CD4-positive, alpha-beta T cell treated with Interleukin-15 for 4 hours (primary cell): ENCODE measurements around the gene B2M.
"Not testable (repeated sequence)": the region's sequence is repeated elsewhere in the genome, so short reads cannot be mapped to it uniquely, and the experiment has no call there.

Source experiments
- DNase-seq: peaks from one replicate; pipeline ENCODE4 v3.0.0-alpha.2; 2020; ENCODE audit warnings: low spot score

The B2M gene

DNA sequence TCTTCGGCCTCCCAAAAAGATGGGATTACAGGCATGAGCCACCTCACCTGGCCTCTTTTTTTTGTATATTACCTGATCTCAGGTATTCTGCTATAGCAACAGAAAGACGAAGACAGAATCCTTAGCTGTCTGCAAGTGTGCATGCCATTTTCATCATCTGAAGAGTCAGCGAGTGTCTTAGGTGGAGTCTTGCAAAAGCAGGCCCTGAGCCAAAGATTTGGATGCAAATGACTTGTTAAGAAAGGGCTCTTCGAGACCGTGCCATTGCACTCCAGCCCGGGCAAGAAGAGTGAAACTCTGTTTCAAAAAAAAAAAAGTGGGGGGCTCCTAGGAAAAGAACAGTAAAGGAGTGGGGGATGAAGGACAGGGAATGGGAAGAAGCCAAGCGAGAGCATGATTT is 14.8 kb downstream of the B2M start:
- no peak for DNase-seq

DNA sequence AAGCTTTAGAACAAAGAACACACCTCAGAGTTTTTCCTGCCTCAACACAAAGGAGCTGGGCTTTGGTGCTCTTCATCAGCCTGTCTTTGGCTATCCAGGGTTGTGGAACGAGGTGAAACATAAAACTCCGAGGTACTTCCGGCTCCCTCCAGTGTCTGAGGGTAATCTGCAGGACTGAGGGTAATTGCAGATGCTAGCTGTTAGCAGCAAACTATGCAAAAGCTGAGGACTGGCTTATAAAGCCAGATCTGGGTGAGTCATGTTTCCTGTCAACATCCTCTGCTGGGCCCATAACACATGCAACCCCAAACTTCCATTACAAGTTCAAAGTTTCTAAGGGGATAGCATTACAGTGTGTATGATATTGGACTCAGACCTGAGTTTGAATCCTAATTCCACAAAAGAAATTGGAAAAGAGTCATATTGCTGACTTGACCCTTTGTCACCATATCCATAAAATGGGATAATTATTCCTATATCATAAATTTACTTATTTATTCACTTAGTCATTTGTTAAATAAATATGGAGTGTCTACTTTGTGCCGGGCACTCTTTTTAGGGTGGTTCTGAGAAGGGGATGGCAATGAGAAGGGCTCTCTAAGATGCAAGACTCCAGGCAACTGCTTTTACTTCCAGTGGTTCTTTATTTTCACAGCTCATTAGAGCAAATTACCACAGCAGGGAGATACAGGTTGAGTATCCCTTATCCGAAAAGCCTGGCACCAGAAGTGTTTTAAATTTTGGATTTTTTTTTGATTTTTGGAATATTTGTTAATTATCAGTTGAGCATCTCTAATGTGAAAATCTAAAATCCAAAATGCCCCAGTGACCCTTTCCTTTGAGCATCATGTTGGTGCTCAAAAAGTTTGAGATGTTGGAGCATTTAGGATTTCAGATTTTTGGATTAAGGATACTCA is 15.5 kb downstream of the B2M start:
- peak; percentile 91 for DNase-seq

DNA sequence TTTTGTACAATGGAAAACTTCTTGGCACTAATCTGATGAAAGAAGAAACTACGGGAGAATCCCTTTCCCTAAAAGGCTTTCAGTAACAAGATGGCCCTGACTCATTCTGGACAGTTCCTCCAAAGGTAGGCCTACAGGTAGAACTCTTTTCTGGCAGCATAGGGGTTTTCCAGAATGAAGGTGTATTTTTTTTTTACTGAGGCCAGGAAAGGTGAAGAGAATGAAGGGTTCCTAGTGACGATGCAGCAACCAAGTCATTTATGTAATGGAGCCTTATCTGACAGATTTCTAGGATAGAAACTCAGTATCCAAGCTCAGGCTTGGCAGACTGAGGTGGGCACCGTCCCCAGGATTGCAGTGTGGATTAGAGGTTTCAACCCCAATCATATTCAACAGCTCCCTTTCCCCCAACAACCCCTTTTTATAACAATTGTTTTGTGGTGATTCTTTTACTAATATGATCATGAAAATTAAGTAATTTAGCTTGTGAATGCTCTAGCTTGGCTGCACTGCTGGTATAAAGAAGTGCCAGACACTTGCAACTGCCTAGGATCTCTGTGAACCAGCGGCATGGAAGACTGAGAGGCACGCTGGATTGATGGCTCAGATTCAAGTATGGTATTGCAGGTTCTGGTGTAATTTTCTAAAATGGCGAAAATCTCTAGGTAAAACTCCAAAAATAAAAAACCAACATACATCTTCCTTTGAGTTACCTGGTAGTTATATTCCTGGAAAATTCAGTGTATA is 16.3 kb downstream of the B2M start:
- peak; percentile 43 for DNase-seq

DNA sequence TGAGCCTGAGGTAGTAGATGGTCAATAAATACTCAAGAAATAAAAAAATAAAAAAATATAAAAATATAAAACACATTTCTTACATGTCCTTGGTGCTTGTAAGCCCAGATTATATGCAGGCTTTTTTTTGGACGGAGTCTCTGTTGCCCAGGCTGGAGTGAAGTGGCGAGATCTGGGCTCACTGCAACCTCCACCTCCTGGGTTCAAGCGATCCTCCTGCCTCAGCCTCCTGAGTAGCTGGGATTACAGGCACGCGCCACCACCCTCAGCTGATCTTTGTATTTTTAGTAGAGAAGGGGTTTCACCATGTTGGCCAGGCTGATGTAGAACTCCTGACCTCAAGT is 16.9 kb downstream of the B2M start:
- not testable (repeated sequence) for DNase-seq

DNA sequence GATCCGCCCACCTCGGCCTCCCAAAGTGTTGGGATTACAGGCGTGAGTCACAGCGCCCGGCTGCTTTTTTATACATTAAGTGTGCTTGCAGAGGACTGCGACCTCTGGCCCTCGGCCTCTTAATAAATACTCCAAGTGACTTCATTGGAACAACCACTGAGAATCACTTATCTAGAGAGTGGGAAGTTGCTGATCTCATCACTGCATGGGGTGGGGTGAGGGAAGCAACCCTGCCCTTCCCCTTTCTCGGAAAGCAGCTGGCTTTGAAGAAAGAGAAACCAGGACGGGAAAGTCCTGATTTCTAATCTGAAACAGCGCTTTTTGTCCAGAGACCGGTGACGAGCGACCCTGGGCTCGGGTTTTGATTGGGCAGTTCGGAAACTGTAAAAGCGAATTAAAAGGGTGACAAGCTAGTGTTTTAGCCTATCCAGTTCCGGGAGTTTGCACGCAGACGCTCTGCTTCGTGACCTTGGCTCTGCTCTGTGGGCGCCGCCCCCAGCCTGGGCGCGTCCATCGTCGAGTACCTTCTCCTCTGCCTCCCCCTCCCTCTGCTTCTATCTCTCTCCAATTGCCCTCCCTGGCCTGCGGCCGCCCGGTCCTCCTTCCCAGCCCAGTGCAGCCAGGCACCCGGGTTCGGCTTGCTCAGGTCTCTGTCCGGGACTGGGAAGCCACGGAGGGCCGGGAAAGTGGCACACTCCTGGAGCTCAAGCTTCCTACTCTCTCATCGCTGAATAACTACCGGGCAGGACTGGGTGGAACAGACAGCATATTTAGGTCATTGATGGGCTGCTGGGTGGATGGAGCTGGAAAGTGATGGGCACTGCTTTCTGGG is 17.5 kb downstream of the B2M start:
- peak; percentile 99 for DNase-seq

DNA sequence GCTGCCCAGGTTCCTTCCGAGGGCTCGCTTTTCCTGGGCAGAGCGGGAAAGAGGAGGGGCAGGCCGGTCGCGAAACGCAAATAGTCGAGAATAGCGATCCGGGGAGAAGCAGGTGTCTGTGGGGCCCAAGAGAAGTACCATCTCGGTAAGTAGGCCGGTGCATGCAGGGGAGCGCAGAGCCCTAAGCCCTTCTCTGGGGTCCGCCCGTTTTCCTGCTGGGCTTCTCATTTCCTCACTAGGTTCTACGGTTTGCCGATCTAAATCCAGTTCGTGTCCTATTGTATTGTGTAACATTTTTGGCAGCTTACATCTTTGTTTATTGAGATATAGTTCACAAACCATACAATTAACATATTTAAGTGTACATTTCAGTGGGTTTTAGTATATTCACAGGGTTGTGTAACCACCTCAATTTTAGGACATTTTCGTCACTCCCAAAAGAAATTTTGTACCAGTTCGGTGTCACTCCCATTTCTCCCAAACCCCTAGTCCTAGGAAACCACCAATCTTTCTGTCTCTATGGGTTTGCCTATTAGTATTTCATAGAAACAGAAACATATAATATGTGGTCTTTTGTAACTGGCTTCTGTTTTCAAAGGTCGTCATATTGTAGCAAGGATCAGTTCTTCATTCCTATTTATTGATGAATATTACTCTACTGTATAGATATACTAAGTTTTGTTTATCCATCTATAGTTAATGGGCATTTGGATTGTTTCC is 18.3 kb downstream of the B2M start:
- DNase-seq, result peak; percentile 48

DNA sequence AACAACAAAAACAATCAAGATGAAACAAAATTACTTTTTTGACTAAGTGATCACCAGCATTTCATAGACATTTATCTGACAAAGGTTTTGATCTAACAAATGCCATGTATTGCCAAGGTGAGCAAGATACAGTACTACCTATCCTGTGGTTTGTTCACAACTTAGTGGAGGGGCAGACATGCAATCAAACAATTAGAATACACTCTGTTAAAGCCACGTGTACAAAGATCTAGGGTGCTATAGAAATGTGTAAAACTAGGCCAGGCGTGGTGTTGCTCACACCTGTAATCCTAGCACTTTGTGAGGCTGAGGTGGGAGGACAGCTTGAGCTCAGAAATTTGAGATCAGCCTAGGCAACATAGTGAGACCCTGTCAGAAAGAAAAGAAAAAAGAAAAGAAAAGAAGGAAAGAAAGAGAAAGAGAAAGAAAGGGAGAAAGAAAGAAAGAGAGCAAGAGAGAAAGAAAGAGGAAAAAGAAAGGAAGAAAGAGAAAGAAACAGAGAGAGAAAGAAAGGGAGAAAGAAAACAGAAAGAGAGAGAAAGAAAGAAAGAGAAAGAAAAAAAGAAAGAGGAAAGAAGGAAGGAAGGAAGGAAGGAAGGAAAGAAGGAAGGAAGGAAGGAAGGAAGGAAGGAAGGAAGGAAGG is 23.6 kb downstream of the B2M start:
- no peak for DNase-seq

DNA sequence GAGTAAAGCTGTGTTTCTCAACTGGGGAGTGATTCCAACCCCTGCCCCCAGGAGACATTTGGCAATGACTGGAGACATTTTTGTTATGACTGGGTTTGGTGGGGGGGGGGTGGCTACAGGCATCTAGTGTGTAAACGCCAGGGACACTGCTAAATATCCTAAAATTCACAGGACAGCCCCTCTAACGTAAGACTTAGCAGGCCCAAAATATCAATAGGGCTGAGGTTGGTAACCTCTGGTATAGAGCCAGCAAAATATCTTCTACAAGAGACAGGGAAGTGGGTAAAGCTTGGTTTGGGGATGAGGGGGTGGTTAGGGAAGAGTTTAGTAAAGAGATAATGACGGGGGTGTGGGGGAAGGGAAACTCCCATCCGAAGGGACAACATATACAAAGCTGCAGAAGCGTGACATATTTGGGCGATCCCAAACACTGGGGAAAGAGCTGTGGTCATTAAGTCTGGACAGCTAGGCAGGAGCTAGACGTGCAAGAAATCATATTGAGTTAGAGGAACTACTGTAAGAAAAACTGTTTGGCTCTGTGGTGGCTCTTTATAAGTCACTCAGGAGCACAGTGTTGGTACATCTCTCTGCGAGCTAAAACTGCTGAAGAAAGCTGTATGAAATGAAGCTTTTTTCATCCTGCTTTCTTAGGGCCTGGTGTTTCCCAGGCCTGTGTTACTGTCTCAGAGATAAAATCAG is 24.3 kb downstream of the B2M start:
- no peak for DNase-seq

DNA sequence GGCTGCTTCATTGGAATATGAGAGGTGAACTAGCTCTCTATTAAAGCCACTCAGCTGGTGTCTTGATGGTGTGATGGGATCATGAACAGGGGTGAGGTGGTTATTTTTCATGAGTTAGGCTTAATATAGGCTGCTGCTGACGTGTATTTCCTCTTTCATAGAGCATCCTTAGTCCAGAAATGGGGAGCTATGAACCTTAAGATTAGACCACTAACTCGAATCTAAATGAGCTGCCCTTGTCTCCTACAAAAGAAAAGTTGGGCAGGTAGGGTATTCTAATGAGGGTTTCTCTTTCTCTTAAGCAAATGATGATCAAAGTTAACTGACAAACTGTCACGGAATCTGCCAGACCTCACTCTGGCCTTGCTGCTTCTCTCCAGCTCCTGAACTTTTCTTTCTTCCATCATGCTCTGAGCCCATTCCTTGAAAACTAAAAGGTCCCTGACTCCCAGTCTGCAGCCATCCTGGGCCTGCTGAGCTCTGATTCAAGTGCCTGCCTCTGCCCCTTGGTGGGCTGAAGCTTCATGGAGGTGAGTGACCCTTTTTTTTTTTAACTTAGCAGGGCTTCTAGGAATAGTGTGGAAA is 25.0 kb downstream of the B2M start, which contains the start of gene TRIM69:
TSS of gene TRIM69 (plus strand) at position 348 of the 585 bp plus-strand sequence. CDS start at position 525, 177 bp downstream.
- no peak for DNase-seq

DNA sequence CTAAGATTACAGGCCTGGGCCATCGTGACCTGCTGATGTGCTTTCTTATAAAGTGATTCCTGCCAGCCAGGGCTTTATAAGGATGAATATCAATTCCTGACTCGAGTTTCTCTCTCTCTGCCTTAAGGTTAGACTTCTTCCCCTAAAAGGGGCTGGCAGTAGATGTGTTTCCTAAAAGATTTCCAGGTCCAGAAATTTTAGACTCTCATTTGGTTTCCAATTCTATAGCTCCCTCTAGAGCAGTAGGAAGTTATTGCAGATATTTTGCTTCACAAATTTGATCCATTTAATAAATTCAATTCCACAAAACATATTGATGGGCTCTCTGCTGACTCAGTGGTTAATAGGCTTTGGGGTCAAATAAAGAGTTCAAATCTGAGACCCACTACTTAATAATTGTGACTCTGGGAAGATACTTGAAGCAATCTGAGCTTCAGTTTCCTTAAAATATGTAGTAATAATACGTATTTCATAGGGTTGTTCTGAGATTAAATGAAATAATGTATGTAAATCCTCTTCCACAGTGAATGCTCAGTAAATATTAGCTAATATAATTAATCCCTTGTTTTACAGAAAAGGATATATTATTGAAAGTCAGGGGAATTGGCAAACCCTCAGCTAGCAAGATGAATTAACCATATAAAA is 27.1 kb downstream of the B2M start:
- DNase-seq, result peak; percentile 65

DNA sequence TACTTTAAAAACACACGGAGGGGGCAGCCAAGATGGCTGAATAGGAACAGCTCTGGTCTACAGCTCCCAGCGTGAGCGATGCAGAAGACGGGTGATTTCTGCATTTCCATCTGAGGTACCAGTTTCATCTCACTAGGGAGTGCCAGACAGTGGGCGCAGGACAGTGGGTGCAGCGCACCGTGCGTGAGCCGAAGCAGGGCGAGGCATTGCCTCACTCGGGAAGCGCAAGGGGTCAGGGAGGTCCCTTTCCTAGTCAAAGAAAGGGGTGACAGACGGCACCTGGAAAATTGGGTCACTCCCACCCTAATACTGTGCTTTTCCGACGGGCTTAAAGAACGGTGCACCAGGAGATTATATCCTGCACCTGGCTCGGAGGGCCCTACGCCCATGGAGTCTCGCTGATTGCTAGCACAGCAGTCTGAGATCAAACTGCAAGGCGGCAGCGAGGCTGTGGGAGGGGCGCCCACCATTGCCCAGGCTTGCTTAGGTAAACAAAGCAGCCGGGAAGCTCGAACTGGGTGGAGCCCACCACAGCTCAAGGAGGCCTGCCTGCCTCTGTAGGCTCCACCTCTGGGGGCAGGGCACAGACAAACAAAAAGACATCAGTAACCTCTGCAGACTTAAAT is 28.0 kb downstream of the B2M start:
- DNase-seq, result not testable (repeated sequence)

DNA sequence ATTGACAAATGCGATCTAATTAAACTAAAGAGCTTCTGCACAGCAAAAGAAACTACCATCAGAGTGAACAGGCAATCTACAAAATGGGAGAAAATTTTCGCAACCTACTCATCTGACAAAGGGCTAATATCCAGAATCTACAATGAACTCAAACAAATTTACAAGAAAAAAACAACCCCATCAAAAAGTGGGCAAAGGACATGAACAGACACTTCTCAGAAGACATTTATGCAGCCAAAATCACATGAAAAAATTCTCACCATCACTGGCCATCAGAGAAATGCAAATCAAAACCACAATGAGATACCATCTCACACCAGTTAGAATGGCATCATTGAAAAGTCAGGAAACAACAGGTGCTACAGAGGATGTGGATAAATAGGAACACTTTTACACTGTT is 32.1 kb downstream of the B2M start:
- not testable (repeated sequence) for DNase-seq

DNA sequence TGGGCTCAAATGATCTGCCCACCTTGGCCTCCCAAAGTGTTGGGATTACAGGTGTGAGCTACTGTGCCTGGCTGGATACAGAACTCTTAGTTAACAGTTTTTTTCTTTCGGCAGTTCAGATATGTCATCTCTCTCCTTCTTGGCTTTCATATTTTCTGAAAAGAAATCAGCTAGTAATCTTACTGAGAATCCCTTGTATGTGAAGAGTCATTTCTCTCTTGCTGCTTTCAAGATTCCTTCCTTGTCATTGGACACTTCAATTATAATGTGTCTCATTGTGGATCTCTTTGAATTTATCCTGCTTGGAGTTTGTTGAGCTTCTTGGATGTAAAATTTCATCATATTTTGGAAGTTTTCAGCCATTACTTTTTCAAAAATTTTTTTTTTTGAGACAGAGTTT is 42.0 kb downstream of the B2M start:
- DNase-seq, result no peak

DNA sequence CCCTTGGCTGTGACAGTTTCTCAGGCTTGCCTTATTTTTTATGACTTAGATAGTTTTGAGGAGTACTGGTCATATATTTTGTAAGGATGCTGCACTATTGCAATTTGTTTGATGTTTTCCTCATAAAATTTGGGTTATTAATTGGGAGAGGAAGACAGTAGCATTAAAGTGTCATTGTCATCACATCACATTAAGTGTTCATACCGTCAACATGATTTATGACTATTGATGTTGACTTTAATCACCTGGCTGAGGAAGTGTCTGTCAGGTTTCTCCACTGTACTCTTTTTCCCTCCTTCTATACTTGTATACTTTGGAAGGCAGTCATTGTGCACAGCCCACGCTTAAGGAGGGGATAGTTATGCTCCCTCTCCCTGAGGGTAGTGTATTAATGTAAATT is 51.9 kb downstream of the B2M start:
- no peak for DNase-seq

DNA sequence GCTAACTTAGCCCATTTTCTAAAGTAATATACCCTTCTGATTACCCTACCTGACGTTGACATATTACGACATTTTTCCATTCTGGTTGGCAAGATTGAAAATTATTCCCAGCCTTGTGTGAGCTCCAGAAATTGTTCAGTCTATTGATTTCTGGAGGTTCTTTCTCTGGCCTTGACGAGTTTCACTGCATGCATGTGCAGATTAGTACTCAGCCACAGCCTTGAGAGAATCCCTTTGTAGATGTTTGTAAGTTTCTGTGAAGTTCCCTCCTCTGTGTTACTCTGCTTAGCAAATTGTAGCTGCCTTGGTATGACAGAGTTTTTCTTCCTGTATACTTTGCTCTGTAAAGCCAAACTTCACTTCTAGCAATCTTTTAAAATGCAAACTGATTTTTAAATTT is 52.5 kb downstream of the B2M start:
- DNase-seq, result no peak

DNA sequence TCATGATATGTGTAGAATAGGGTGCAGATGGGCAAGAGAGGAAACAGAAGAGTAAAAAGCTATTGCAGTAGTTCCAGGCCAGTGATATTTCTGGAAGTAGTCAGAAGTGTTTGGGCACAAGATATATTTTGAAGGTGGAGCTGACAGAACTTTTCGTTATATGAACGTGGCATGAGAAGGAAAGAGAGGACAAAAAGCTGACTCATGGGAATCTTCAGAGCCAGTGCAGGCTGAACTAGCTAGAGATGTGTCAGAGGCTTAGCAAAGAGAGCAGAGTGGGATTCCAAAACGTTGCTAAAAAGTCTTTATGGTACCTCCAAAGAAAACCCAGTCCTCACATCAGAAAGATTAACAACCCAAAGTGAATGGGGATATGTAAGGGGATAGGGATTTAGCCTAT is 53.7 kb downstream of the B2M start:
- no peak for DNase-seq
